ENCODE data around the gene TRAPPC8. TPM values are rescaled to one million over a fixed set of nuclear protein-coding genes. Genes with fewer than 3 reads are reported as not detected.
"Not testable (repeated sequence)": the region's sequence is repeated elsewhere in the genome, so short reads cannot be mapped to it uniquely, and the experiment has no call there.

Gene TRAPPC8, protein sequence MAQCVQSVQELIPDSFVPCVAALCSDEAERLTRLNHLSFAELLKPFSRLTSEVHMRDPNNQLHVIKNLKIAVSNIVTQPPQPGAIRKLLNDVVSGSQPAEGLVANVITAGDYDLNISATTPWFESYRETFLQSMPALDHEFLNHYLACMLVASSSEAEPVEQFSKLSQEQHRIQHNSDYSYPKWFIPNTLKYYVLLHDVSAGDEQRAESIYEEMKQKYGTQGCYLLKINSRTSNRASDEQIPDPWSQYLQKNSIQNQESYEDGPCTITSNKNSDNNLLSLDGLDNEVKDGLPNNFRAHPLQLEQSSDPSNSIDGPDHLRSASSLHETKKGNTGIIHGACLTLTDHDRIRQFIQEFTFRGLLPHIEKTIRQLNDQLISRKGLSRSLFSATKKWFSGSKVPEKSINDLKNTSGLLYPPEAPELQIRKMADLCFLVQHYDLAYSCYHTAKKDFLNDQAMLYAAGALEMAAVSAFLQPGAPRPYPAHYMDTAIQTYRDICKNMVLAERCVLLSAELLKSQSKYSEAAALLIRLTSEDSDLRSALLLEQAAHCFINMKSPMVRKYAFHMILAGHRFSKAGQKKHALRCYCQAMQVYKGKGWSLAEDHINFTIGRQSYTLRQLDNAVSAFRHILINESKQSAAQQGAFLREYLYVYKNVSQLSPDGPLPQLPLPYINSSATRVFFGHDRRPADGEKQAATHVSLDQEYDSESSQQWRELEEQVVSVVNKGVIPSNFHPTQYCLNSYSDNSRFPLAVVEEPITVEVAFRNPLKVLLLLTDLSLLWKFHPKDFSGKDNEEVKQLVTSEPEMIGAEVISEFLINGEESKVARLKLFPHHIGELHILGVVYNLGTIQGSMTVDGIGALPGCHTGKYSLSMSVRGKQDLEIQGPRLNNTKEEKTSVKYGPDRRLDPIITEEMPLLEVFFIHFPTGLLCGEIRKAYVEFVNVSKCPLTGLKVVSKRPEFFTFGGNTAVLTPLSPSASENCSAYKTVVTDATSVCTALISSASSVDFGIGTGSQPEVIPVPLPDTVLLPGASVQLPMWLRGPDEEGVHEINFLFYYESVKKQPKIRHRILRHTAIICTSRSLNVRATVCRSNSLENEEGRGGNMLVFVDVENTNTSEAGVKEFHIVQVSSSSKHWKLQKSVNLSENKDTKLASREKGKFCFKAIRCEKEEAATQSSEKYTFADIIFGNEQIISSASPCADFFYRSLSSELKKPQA (N-terminal part only)
- polyA plus RNA-seq, result 10 to 100 TPM in 2 of 3 donors, 1 to 10 TPM in 1; 7.7 to 18.4 (median 13.2) TPM

DNA sequence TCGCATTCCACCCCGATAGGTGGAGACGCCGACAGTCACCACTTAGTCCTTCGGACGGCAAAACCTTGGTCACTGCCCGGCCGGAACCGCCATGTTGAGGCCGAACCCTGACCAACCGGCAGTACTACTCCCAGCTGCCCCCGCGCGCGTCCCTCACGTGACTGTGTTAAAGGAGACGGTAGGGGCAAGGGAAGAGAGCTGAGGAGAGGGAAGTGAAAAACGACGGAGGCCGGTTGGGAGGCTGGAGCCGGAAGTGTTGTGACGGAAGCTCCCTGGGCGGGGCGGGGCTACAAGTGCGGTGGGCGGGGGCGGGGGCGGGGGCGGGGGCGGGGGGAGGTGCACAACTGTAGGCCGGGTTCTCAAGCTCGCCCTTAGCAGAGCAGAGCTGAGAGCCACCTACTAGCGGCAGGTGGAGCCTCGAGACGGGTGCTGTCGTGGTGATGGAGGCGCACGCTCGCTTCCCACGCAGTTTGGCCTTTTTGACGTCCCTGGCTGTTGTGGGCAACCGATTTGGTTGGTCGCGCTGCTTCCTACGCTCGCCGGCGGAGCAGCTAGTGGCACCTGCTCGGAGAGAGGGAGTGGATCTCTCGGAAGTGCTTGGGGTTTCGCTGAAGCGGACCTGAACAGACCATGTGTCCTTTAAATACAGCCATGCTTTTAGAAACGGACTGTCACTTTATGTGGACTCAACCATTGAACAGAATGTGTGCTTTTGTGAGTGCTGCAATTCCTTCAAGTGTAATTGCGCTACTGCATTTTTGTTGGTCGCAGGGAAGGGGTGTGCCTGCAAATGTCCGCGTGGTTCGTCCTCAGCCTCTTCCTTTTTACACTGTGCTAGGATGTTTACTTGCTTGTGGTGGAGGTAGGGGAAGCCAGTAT lies at the start of gene TRAPPC8:
TSS of gene TRAPPC8 (minus strand) at position 130 of the 879 bp plus-strand sequence. CDS start 364 bp downstream, outside the sequence.
- 0% methylated on average over 53 to 57 of the region's 58 CpGs for WGBS, 3 donors
- H3K27ac ChIP-seq (ENCODE audit: low read depth, low read length), result no peak within 1 kb of the TSS

DNA sequence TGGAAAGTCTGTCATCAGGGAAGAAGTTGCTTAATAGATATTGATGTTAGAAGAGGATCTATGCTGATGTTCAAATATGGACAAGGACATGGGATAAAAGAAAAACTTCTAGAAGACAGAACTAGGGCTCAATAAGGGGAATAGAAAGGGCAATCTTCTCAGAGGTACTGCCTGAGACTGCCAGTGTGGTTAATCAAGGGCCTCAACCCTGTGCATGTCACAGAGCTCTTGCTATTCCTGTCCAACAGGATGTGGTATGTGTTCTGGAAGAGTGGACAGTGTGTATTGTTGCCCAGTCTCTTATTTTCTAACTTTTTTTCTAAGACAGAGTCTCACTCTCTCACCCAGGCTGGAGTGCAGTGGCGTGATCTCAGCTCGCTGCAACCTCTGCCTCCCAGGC lies 47.9 kb upstream of the TRAPPC8 start:
- no peak overlapping the region for H3K27ac ChIP-seq (ENCODE audit: low read depth, low read length)
- 74 to 100% (median 85%) methylated on average over 2 of the region's 2 CpGs for WGBS, 3 donors

DNA sequence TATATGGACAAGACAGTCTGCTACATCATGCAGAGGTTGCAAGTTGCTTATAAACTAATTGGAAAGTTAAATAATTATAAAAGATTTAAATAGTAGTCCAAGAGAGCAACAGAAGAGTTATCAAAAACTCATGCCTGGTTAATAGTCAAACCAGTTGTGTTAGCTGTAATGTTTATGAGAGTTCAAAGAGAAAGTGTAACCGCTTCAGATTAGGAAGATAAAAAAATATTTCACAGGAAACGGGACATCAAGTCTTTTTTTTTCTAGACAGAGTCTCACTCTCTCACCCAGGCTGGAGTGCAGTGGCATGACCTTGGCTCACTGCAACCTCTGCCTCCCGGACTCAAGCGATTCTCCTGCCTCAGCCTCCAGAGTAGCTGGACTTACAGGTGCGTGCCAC lies 41.0 kb upstream of the TRAPPC8 start:
- H3K27ac ChIP-seq (ENCODE audit: low read depth, low read length), result no peak overlapping the region
- 71 to 74% (median 71%) methylated on average over 5 of the region's 5 CpGs for WGBS, 3 donors

DNA sequence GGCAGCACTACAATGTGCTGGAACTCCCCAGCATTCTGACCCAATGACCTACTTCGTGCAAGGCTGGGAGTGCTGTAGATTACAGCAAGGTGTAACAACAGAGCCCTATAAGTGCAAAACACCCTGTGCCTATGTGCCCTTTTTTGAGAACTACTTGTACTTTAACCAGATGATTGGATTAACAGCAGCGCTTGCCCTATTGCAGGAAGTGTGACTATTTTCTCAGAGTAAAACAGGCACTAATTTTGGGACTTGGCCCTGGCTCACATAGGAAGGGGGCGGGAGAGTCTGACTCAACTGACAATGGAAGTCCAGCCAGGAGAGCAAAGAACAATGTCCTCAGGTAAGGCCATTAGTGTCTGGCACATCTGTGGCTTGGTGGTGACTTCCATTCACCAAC lies 40.1 kb upstream of the TRAPPC8 start:
- H3K27ac ChIP-seq (ENCODE audit: low read depth, low read length), result no peak overlapping the region
- WGBS, 3 donors, result 74 to 78% (median 75%) methylated on average over 3 of the region's 3 CpGs

DNA sequence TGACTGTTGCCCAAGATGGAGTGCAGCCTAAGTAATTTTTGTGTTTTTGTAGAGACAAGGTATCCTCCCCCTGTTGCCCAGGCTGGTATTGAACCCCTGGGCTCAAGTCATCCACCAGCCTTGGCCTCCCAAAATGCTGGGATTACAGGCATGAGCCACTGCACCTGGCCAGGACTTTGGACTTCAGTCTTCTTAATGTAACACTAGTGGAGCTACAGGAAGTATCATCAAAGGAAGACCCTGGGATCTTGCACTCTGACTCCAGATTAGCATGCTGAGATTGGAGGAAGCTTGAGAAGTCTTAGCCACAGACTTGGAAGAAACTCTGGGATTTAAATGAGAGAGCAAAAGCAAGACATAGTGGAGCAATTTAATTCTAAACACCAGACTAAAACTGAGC lies 37.9 kb upstream of the TRAPPC8 start:
- H3K27ac ChIP-seq (ENCODE audit: low read depth, low read length), result no peak overlapping the region

DNA sequence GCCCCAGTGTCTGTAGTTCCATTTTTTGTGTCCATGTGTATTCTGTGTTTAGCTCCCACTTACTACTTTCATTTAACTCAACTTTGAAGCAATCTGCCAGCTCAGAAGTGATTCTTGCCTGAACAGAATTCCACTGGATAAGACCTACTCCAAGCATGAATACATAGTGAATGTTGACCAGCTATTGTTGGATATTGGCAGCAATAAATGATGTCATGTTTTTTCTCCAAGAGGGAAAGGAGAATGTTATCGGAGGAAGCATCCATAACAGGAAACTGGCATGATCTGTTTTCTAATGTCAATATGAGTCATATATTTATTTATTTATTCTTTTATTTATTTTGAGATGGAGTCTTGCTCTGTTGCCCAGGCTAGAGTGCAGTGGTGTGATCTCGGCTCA lies 36.8 kb upstream of the TRAPPC8 start:
- 82 to 95% (median 88%) methylated on average over 2 of the region's 2 CpGs for WGBS, 3 donors
- H3K27ac ChIP-seq (ENCODE audit: low read depth, low read length), result no peak overlapping the region

DNA sequence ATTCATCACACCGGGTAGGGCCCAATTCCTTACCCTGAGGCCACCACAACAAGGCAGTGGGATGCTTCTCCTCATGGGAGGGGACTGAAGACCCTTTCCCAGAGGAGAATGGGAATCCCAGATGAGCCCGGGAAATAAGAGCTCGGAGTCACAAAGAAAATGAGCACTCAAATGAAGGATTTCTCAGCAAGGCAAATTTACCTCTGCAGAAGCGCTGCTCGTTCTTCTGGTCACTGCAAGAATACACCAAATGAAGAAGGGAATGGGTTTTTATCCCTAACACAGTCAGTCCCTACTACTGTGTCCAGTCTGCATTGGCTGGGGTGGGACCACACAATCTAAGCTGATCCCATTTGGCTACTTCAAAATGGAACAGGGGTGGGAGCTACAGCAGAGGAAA lies 35.7 kb upstream of the TRAPPC8 start:
- H3K27ac ChIP-seq (ENCODE audit: low read depth, low read length), result no peak overlapping the region
- 91 to 95% (median 94%) methylated on average over 5 of the region's 5 CpGs for WGBS, 3 donors

DNA sequence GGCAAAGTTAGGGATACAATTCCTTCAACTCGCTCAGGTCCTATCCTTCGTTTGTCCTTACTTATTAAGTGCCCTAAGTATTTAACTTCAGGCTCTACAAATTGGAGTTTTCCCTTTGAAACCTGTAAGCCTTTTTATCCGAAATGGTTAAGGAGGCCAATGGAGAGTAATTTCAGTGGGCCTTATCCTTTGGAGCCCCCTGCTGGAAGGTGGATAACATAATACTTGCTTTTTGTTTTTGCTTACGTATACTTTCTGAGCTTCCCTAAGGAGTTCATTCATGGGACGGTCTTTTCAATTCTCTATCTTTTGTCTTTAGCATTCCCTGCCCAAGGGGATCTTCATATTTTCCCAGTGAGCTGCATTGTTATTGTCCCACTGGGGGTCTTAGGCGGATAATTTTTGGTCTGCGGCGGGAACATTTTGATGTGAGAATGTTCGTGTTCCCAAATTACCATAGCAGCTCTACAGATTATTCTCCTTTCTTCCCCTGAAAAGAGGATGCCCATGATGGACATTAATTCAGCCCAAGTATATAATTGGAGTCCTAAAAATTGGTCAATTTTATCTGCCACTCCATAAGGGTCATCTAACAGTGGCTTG lies 34.4 kb upstream of the TRAPPC8 start:
- 72 to 77% (median 75%) methylated on average over 9 of the region's 9 CpGs for WGBS, 3 donors
- H3K27ac ChIP-seq (ENCODE audit: low read depth, low read length), result no peak overlapping the region

DNA sequence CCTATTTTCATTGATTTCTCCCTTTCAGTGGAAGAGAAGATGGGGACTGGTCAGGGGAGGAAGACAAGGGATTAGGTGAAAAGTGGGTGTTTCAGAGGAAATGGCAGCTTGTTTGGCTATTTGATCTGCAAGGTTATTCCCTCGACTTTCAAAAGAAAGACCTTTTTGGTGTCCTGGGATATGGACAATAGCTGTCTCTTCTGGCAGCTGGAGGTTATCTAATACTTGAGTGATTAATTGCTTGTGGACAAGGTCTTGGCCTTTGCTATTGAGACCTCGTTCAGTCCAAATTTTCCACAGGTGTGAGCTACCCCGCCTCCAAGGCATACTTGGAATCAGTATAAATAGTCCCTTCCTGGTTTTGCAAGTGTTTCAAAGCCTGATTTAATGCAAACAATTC lies 33.3 kb upstream of the TRAPPC8 start:
- H3K27ac ChIP-seq (ENCODE audit: low read depth, low read length), result no peak overlapping the region
- 62 to 78% (median 70%) methylated on average over 3 of the region's 3 CpGs for WGBS, 3 donors

DNA sequence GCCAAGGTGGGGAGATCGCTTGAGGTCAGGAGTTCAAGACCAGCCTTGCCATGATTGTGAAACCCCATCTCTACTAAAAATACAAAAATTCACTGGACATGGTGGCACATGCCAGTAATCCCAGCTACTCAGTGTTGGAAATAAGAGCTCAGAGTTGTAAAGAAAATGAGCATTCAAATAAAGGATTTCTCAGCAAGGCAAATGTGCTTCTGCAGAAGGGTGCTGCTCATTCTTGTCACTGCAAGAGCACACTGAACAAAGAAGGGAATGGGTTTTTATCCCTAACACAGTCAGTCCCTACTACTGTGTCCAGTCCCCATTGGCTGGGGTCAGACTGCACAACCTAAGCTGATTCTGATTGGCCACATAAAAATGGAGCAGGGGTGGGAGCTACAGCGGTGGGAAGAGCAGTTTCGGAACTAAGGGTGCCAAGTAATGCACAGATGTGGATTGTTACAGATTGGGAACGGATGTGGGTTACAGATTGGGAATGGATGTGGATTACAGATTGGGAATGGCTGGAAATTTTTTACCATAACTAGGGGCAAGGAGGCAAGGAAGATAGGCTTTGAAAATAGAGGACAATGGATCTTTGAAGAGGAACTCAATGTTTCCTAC lies 31.1 kb upstream of the TRAPPC8 start:
- 96 to 99% (median 96%) methylated on average over 4 of the region's 4 CpGs for WGBS, 3 donors

DNA sequence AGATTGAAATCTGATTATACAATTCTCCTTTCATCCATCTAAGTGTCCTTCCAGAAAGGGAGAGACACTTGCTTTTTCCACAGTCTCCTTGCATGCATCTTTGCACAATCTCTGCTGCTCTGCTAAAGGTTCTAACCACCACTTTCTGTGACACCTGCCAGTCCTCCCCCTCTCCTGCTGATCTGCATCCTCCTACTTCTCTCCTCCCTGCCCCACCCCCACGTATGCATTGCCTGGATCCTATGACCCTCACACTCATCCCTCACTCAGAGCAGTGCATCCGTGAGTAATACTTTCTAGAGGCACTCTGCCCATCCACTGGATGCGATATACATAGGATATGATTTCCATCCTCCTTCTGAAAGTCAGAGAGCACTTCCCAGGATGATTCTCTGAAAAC lies 27.7 kb upstream of the TRAPPC8 start:
- 55 to 67% (median 62%) methylated on average over 3 of the region's 3 CpGs for WGBS, 3 donors
- no peak overlapping the region for H3K27ac ChIP-seq (ENCODE audit: low read depth, low read length)

More for the DNA sequence above, 31.1 kb upstream of the TRAPPC8 start:
- no peak overlapping the region for H3K27ac ChIP-seq (ENCODE audit: low read depth, low read length)

DNA sequence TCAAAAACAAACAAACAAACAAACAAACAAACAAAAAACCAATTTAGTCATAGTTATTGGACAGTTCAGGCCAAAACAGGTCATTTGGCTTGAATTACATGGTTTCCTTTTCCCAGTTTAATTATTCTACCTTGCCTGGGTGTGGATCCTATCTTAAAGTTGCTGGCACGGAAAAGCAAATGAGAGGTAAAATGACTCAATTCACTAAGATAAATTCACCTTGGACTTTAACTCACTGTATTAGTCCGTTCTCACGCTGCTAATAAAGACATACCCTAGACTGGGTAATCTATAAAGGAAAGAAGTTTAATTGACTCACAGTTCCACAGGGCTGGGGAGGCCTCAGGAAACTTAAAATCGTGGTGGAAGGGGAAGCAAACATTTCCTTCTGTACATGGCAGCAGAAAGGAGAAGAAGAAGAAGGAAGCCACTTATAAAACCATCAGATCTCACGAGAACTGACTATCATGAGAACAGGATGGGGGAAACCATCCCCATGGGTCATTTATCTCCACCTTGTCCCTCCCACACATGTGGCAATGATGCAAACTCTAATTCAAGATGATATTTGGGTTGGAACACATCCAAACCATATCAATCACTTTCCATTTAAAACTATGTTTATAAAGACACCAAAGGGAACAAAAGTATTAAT lies 22.5 kb upstream of the TRAPPC8 start:
- H3K27ac ChIP-seq (ENCODE audit: low read depth, low read length), result no peak overlapping the region
- WGBS, 3 donors, result 40 to 62% (median 51%) methylated on average over 5 of the region's 5 CpGs

DNA sequence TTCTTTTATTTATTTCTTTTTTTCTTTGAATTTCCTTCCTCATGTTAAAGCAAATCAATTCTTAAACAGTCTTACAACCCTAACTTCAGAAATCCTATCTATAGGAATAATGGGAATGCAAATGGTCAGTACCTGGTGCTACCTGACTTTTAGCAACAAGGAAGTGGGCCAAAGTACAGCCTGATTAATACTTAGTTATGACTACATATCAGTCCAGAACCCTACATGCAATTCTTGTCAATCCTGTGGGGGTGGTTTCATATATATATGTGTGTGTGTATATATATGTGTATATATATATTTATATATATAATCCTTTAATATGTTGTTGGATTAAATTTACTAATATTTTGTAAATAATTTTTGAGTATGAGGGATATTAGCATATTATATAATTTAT lies 14.8 kb upstream of the TRAPPC8 start:
- H3K27ac ChIP-seq (ENCODE audit: low read depth, low read length), result no peak overlapping the region

DNA sequence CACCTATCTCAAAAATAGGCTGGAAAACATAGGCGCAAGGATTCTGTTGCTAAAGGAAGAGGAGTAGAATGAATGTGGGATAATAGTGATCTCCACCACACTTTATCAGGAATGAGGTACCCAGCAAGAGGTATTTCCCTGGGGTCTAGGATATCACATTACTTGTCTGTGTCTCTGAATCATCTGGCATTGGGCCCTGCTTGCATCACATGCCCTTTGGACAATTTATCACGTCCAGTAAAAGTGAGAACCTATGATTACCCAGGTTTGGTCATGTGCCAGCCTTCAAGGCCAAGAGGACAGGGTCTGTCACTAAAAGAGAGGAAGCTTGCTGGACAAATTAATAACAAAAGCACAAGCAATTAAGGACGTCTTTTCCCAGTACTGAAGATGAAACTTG lies 11.4 kb upstream of the TRAPPC8 start:
- WGBS, 3 donors, result 47 to 55% (median 49%) methylated on average over 3 of the region's 3 CpGs
- no peak overlapping the region for H3K27ac ChIP-seq (ENCODE audit: low read depth, low read length)

DNA sequence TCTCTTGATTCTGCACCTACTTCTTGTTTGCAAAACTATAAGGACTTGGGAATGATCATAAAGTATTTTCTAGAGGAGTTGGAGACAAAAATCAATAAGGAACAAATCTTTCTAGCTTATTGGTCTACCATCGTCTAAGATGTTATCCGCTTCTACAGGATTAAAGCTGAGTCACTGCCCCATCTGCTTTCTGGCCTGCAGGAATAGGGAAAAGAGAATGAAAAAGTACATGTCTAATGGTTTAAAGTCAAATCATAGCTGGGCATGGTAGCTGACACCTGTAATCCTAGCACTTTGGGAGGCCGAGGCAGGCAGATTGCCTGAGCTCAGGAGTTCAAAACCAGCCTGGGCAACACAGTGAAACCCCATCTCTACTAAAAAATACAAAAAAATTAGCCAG lies 10.8 kb upstream of the TRAPPC8 start:
- 91 to 95% (median 93%) methylated on average over 3 of the region's 3 CpGs for WGBS, 3 donors
- not testable (repeated sequence) for H3K27ac ChIP-seq (ENCODE audit: low read depth, low read length)

DNA sequence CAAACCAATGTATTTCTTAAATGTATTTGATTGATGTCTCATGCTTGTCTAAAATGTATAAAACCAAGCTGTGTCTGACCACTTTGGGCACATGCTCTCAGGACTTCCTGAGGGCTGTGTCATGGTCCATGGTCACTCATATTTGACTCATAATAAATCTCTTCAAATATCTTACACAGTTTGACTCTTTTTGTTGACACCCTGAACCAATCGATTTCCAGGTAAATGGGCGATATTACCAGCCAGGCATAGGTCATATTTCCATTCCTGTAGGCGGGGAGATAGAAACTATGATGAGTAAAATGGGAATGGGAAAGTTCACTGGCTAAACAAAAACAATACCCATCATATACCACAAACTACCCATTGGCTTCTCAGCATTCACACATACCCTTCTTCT lies 9.3 kb upstream of the TRAPPC8 start:
- 85 to 98% (median 90%) methylated on average over 3 of the region's 3 CpGs for WGBS, 3 donors
- no peak overlapping the region for H3K27ac ChIP-seq (ENCODE audit: low read depth, low read length)

DNA sequence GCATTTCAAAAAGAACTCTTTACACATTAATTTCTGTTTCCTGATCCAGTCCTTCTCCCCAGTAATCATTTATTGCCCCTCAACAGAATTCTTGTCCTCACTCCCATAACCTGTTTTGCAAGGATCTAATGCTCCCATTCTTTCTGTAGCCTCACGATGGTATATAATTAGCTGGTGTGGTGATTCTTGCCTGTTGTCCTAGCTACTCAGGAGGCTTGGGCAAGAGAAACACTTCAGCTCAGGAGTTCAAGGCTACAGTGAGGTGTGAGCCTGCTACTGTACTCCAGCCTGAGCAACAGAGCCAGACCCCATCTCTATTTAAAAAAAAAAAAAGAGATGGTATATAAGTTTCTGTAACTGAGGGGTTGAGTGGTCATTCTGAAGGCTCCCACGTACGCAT lies 7.7 kb upstream of the TRAPPC8 start:
- whole genome bisulfite sequencing, 3 donors, result 61 to 76% (median 65%) methylated on average over 3 of the region's 3 CpGs
- no peak overlapping the region for H3K27ac ChIP-seq (ENCODE audit: low read depth, low read length)
